ENCODE results near the gene GFOD1.
A peak's percentile ranks its signal among the peaks of the same experiment; 100 is the strongest.

GFOD1 gene

DNA sequence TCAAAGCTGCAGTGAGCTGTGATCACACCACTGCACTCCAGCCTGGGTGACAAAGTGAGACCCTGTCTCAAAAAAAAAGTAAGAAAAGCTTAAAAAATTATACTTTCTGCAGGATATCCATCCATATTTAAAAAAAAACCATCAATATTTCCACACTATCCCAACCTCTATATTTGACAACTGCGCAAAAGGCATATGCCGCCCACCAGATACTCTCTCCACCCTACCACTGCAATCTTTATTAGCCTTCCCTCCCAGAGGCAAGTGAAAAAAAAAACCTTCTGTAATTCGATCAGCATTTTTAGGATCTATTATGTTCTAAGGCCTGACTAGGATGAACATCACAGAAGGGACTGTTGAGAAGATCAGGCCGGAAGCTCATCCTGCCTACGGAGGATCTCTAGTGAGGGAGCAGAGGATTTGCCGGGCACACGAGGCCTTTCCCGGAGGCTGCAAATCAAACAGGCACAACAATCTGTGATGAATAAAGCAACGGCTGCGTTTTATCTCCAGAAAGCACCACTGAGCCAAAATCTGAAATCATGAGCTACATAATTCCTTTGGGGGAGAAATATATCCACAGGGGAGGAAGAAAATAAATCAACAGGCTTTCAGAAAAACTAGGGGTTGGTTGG is 65.9 kb downstream of the GFOD1 start:
- DNase-seq, result no peak

DNA sequence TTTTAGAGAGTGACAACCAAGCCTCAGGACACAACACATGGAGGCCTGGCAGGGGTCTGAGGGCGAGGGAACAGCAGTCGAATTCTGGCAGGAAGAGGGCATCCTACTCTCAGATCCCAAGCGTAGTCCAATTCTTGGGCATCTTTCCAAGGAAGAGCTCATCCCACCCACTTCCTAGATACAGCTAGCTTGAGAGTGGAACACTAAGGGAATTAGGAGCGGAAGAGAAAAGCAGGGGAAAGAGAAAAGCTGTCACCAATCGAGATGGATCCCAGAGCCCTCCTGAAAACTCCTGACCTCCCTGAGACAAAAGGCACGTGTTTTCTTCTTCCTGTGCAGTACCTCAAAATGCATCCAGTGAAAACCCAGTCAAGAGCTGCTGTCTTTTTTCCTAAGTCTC is 67.1 kb downstream of the GFOD1 start:
- no peak for DNase-seq

DNA sequence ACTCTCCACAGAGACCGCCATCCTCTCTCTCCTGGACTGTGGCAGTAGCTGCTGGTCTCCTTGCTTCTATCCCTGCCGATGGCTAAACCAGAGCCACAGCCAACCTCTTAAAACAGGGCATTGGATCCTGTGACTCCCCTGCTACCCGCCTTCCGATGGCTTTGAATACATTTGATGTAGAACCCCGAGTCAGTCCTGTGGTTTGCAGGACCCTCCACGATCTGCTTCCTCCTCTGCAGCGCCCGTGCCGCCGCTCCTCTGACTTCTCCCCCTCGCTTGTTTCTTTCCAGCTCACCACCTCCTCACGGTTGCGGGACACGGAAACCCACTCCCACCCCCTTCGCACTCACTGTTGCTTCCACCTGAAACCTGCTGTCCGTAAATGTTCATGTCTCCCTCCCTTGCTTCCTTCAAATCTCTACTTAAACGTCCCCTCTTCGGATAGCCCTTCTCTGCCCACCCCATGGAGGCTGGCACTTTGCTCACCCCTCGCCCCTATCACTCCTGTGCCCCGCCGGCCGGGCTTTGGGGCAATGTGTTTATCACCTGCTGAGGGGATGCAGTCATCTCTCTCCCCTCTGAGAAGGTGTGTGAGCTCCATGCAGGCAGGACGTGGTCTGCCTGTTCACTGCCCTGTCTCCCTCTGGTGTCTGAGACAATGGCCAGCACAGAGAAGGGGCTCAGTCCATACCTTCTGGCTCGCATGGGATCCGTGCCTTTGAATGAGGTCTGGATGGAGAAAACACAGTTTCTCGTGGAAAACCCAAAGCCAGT is 67.8 kb downstream of the GFOD1 start:
- no peak for DNase-seq

DNA sequence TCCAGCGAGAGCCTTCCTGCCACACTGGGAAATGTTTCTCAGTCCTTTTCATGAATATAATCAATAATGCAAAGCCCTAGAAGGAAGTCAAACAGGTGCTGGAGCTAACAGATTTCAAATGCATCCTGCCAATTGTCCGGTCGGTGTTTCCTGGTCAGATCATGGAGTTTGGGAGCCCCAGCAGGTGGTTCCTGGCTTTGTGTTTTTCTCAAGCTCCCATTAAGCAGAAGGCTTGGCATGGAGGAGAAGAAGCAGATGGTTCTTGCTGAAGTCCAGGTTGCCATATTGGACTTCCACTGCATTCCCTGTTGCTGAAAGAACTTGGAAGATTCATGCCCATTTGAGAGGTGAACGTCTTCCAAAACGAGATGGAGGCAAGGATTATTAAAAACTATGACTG is 68.6 kb downstream of the GFOD1 start:
- no peak for DNase-seq

DNA sequence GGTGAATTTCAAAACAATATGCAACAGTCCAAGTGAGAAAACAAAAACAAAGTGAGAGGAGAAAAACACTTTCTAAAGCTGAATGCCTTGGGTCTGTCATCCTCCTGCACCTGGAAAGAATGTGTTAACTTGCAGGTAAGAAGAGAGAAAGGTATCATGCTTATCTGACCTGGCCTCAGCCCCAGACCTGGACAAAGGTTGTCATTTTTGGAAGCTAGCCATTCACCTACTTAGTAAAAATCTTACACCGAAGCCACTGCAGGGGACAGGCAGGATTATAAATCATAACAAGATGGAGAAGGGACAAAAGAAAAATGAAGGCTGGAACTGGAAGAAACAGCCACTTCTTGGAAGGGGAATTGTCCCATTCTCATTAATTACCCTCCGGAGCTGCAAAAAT is 69.4 kb downstream of the GFOD1 start:
- no peak for DNase-seq

DNA sequence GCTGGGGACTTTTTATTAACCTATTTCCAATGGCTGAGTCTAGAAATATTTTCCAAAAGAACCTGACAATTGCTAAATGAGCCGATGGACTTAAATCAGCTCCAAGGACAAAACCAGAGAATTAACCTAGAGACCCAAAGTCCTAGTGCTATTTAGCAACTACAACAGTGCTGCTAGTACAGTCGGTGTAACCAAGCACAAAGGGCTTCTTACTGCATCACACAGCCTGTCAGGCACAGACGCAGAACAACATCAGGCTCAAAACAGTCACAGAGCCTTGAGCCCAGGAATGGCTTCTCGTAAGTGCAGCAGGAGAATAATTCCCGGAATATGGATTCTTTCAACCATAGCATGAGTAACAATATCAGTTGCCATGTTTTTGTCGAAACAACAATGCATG is 70.0 kb downstream of the GFOD1 start:
- DNase-seq, result no peak

DNA sequence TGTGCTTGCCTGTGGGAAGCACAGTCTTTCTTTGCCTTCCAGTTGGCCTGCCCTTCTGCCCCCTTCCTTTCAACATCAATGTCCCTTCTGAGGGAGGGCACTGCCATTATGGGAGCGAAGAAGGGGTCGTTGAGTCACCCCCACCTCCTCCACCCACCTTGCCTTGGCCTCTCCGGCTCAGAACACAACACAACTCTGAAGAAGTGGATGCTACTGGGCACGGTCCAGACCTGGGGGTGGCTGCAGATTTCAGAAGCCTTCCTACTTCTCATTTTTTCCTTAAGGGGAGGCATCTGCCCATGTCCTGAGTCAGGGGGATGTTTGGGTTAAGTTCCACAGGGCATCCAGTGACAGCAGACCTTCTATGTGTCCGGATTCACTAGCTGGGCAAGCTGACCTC is 72.1 kb downstream of the GFOD1 start:
- no peak for DNase-seq

DNA sequence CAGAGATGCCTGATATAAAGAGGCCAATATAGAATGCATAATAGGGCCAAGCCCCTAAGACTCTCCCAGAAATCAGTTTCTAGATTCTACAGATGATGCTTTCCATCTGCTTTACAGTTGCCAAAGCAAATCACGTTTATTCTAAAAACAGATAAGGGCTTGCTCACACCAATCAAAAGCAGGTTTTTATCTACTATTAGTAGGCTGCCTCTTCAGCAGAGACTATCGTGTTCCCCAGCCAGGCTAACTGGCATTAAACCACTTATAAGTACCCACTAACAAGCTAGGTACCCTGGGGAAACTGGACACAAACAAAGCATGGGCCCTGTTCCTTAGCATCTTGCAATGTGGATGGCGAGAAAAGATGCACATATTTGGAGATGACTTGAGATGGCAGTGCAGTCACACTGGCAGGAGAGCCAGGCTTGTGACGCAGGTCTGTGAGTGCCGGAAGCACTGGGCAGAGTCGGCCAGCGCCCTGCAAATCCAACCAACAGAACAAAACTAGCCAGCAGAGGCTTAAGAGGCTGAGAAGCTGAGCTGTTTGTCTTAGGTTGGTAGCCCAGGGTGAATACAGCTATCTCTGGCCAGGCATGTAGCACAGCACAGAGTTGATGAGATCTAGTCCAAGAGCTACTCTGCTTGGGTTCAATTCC is 73.4 kb downstream of the GFOD1 start:
- DNase-seq, result no peak

DNA sequence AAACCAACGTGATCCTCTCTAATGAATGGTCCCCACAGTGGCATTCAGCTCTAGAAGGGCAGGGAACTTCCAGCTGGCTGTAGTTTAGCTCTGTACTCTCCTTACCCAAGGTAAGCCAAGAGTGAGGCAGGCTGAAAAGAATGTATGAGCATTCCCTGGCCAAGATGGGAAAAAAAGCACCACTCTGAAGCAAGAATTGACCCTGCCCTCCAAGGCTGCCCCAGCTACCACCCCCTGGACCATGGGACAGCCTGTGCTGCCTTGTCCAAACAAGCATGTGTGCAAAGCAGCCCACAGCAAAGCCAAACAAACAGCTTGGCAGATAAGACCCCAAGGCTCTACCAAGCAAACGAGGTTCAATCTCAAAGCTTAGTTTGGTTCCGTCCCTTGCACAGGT is 73.9 kb downstream of the GFOD1 start:
- DNase-seq, result no peak

DNA sequence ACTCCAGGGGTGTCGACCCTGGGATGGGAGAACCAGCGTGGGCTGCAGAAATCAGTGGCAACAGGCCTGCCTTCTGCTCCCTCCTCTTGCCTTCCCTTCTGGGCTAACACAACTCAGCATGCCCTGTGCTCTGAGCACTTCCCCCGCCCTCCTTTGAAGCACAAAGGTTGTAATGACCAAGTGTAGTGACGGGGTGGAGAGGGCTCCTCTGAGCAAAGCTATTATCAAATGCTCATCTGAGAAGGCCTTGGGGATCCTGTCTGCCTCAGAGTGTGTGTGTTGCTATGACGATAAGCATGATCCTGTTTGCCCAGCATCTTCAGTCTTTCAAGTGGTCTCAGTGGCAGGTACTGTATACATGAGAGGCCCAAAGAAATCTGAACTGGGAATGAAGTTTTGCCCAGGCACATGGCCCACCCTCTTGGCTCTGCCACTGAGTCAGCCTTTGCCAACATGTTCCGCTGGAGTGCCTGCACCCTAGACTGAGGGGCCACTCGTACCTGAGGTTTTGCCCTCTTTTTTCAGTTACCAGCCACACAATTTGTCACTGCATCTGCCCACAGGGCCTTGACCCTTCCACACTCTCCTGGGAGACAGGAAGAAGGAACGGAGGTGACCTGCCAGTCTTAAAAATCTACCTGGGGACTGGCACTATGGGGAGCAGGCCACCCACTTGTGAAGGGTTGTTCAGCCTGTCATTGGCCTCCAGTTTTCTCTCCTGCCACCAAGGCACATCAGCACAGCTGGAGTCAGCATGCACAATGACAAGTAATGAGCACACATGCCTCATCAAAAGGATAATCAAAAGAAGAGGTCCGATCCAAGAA is 74.5 kb downstream of the GFOD1 start:
- peak; percentile 53 for DNase-seq

DNA sequence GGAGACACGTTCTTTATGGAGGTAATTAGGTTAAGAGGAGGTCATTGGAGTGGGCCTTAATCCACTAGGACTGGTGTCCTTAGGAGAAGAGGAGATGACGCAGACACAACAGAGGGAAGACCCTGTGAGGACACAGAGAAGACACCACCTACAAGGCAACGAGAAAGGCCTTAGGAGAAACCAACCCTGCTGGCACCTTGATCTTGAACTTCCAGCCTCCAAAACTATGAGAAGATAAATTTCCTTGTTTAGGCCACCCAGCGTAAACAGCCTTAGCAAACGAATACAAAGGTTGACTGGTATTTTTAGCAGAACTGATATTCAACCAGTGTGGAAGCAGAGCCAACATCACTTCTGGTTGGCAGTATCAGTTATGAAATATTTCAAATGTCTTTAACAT is 75.2 kb downstream of the GFOD1 start:
- DNase-seq, result no peak

DNA sequence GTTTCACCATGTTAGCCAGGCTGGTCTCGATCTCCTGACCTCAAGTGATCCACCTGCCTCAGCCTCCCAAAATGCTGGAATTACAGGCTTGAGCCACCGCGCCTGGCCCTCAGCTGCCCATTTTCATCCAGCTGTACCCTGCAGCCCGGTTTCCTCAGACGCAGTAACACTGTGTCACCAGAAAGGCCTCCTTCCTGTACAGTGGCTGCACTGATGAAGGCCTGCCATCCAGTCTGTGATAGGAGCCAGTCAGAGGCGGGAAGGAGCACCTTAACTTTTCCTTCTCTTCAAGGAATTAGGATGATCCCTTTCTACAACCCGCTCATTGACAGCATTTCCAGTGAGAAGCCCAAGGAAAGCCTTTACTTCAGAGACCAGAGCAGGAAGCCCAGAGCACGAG is 75.9 kb downstream of the GFOD1 start:
- DNase-seq, result no peak

DNA sequence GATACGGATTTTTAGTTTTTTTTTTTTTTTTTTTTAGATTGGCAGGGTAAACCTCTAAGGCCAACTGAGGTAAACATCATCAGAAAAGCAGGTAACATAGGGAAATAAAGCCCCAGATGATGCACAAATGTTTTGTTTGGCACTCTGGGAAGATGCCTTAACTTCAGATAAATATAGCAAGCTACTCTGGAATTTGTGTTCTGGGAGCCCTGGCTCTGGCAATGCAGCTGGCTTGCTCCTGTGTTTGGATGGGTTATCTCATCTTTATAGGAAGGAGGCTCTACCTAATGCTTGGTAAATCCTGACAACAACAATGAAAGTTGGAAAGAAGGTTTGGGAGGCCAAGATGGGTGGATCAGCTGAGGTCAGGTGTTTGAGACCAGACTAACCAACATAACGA is 77.4 kb downstream of the GFOD1 start:
- DNase-seq, result no peak

DNA sequence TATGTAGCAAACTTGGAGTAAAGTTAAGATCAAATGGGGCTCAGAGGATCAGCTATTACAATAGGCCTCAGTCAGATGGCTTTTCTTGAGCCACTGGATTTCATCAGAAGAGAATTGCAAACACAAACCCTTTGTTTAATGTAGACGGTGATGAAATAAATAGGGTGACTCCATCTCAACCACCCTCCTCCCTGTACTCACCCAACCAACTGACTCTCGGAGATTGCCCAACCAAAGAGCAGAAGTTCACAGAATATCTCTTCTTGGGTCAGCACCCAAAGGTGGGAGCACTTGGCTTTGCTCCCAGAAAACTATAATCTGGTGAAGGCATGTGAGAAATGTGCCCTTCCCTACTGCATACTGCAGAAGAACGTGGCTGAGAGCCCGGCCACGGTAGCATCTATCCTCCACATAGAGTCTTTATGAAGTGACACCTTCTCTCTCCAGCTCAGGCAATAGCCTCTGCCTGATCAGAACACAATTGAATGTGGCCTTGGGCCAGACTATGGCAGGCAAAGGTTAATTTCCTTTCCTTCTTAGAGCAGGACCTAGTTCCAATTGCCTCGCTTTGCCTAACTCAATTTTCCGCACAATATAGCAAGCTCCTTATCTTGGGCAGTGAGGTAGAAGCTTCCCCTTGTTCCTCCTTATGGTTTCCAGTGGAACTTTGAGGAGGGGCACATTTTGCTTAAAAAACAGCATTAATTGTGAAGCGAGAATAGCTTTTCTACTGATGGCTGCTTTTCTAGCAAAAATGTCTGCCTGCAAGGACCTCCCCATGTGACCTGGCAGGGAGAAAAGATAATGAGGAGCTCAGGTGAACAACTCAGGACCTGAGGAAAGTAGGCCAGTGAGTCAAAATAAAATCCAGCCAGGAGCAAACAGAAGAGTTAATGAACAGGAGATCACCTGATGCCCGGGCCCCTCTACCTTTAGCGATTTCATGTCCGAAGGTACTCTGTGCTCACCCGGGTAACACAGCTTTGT is 79.4 kb downstream of the GFOD1 start:
- no peak for DNase-seq

DNA sequence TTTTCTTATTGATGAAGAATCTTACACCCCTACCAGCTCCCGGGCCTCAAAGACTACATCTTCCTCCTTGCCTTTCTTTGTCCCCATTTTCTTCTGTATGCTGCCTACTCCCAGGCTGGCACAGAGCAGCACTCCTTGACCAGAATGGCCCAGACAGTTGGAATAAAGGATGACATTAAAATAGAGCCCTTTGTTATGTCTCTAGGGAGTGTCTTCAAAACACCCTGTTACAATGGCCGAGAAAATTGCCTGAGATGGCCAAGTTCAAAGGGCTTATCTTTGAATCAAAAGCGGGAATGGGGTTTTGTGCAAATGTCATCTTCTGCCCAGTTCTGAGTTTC is 80.1 kb downstream of the GFOD1 start:
- no peak for DNase-seq

DNA sequence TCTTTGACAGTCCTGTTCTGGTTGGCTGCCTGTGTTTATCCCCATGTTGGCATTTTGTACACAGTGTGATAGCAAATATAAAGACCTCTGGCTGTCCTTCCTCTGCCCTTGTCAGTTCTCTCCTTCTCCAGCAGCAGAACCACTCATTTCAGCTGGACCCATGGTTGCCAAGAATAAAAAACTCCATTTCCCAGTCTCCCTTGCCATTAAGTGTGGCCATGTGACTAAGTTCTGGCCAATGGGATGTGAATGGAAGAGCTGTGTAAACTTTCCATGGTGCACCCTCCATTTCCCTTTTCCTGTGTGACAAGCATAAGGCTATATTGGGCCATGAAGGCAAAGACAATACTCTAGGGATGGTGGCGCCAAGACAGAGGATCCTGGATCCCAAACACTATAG is 80.6 kb downstream of the GFOD1 start:
- no peak for DNase-seq

DNA sequence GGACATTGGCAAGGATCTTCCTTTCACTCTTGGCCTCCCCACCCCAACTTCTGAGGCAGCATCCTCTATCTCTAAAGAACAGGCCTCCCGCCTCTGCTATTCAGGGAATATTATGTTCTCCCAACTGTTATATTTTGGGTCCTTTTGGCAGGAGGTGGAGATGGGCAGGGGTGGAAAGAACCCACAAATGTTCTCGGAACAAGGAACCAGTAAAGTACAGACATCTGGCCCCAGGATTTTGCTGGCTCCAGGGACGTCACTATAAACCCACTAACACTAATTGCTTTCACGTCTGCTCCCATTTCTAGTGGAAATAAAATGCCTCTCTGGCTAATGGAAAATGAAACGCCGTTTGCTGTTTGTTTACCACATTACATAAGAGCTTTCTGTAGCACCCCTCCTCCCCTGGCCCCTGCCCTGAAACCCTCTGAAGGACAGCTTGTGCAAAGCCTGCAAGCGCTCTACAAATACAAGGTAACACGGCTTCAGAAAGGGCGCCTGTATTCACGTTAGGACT is 81.4 kb downstream of the GFOD1 start:
- no peak for DNase-seq

DNA sequence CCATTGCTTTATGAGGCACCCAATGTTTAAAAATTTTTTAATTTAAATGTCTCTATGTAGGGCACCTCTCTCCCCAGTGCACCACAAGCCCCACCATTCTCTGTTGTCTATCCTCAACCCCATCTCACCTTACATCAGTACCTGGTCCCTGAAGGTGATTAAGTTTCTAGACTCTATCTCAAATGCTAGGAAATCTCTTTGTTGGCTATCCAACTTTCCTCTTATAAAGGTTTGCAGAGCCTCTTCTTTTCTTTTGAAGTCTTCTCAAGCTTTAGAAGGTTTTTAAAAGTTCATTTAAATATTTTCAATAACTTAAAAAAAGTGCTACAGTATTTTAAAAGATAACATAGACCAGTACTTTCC is 82.5 kb downstream of the GFOD1 start:
- DNase-seq, result no peak

DNA sequence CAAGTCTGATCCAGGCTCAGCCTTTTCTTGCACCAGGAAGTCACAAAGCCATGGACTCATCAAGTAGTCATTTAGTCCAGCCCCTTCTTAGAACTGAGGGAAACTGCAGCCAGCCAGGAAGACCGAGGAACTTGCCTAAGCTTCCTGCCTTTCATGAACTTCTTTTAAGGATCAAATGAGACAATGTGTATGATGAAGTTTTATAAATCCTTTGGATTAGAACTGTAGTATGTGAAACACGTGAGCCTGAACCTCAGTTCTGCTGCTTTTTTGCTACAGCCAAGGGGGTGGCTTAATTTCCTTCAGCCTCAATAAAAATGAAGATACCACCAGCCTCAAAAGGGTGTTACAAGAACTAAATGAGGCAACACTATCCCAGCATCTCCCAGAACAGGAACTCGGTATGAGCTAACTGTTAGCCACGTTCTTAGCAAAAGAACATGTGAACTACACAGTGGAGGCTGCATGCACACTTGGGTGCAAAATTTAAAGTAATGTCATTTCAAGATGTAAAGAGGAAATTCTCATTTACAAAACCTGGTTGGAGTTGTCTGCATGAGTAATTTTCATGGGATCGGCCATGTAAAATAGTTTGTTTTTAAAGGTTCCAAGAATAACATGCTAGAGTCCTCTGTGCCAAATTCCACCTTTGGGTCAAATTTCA is 83.0 kb downstream of the GFOD1 start:
- no peak for DNase-seq

DNA sequence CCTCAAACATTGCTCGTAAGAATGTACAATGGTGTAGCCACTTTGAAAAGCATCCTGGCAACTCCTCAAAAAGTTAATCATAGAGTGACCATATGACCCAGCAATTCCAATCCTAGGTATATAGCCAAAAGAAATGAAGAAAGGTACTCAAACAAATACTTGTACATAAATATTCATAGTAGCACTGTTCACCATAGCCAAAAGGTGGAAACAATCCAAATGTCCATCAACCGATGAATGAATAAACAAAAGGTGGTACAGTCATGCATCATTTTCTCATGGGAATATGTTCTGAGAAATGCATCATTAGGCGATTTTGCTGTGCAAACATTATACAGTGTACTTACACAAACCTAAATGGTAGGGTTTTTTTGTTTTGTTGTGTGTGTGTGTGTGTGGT is 84.7 kb downstream of the GFOD1 start:
- no peak for DNase-seq

DNA sequence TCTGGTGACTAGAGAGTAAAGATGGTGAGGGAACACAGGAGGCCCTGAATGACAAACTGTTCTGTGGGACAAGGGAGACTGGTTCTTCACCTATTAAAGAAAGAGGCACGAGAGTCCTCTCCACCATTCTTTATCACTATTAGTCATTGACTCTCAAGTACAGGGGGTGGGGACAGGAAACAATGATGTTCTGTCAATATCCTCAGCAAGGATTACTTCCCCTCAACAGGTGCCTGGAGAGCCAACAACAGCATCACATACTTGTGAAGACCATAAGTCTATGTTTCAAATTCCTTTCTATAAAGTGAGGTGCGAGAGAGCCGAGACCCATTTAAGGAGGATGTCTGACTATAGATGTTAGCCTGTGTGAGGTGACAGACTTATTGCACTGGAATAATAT is 86.6 kb downstream of the GFOD1 start:
- no peak for DNase-seq
